Measurements from ENCODE around the gene CR1L. TPM values are rescaled to one million over a fixed set of nuclear protein-coding genes. Genes with fewer than 3 reads are reported as not detected.

CR1L gene
- total RNA-seq, 4 donors from 2014 or later: not detected

DNA sequence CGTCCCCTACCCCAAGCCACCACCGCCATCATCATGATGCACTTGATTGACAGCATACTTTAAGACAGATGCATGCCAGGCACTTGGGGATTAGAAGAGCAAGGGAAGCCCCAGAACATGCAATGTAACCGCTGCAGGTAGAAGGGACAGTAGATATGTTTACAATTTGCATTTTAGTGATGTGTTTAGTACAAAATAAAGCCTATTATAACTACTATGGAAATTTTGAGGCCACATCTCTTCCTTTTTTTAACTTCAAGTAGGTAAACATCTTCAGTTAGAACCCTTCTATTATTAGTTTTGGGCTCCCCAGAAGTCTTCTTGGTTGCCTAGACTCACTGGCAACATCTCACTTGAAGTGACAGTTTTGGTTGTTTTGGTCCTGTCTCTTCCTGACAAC lies 25.3 kb downstream of the CR1L start:
- H3K27ac ChIP-seq: no peak overlapping the region
- H3K4me3 ChIP-seq: no peak overlapping the region
- TF ChIP-seq, protein P1, sequence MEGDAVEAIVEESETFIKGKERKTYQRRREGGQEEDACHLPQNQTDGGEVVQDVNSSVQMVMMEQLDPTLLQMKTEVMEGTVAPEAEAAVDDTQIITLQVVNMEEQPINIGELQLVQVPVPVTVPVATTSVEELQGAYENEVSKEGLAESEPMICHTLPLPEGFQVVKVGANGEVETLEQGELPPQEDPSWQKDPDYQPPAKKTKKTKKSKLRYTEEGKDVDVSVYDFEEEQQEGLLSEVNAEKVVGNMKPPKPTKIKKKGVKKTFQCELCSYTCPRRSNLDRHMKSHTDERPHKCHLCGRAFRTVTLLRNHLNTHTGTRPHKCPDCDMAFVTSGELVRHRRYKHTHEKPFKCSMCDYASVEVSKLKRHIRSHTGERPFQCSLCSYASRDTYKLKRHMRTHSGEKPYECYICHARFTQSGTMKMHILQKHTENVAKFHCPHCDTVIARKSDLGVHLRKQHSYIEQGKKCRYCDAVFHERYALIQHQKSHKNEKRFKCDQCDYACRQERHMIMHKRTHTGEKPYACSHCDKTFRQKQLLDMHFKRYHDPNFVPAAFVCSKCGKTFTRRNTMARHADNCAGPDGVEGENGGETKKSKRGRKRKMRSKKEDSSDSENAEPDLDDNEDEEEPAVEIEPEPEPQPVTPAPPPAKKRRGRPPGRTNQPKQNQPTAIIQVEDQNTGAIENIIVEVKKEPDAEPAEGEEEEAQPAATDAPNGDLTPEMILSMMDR (IDR thresholded peaks at IDR 0.05 in 4 of 5, conservative IDR thresholded peaks at IDR 0.05 in 1 of 5): no peak
- no peak for TF ChIP-seq POLR2A (IDR thresholded peaks at IDR 0.05)
- ATAC-seq (no peak), DNase-seq (no peak)
- in situ Hi-C loops (cut with MboI; ENCODE audit: low sequenced_read_pairs in 4 of 4): no loop called here
- peaks cover 33 to 62% (median 46%) of the 10 kb centered on the region in 3 donors for H3K27me3 ChIP-seq
- H3K9me3 ChIP-seq: no peaks in the 10 kb centered on the region
- H3K36me3 ChIP-seq: no peaks in the 10 kb centered on the region
- no peaks in the 10 kb centered on the region for H3K4me1 ChIP-seq
- intact Hi-C loops (cut with DNase I; ENCODE audit: low total_unique reads): no loop called here

DNA sequence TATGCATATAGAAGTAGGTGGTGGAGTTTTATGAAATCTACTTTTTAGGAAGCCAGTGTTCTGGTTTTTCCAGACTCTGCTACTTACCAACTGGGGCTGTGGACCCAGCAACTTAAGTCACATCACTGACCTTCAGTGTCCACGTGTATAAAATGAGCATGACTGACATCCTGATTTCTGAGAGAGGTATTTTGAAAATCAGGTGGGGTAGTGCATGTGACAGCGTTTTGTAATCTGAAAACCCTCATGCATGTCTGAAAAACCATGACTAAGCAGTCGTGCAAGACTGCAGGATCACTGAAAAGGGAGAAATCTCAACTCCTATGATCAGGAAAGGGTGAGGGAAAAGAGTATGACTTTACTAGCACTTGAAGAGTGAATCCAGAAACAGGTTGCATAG lies 26.1 kb downstream of the CR1L start:
- TF ChIP-seq, protein P1 (IDR thresholded peaks at IDR 0.05 in 4 of 5, conservative IDR thresholded peaks at IDR 0.05 in 1 of 5): no peak
- no peak for TF ChIP-seq POLR2A (IDR thresholded peaks at IDR 0.05)
- H3K36me3 ChIP-seq: no peaks in the 10 kb centered on the region
- H3K27ac ChIP-seq: no peak overlapping the region
- in situ Hi-C loops (cut with MboI; ENCODE audit: low sequenced_read_pairs in 4 of 4): no loop called here
- H3K4me3 ChIP-seq: no peak overlapping the region
- no peak for ATAC-seq
- H3K4me1 ChIP-seq: no peaks in the 10 kb centered on the region
- intact Hi-C loops (cut with DNase I; ENCODE audit: low total_unique reads): no loop called here
- peaks cover 33 to 58% (median 43%) of the 10 kb centered on the region in 3 donors for H3K27me3 ChIP-seq
- no peak for DNase-seq
- H3K9me3 ChIP-seq: no peaks in the 10 kb centered on the region

DNA sequence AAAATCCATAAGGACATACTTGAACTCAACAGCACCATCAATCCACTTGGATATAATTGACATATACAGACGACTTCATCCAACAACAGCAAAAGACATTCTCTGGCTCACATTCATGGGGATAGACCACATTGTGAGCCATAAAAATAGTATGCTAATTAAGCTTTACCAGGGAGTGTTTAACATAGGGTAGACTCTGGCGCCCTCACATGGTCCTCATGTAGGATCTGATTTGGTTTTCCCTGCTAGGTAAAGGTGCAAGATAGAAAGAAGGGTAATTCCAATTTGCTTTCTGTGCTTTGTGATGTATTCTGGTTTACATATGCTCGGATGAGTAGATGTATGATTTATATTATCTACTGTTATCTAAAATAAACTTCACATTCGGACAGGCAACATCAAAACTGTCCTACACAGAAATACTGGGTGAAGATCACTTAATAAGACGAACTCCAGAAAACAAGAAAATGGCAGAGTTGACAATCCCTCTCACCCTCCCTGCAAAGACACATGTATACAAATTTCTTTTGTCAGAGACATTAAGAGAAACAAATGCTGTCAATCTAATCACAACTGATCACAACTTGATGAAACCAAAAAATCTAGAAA lies 27.7 kb downstream of the CR1L start:
- TF ChIP-seq, protein P1 (IDR thresholded peaks at IDR 0.05 in 4 of 5, conservative IDR thresholded peaks at IDR 0.05 in 1 of 5): peak in 2 of 5 experiments; percentile 10 to 32
- TF ChIP-seq POLR2A (IDR thresholded peaks at IDR 0.05): no peak
- DNase-seq (no peak), ATAC-seq (no peak)
- Histone ChIP-seq H3K9me3 (no peaks in the 10 kb centered on the region), H3K4me1 (no peaks in the 10 kb centered on the region), H3K36me3 (no peaks in the 10 kb centered on the region), H3K27me3 (peaks cover 29 to 42% (median 34%) of the 10 kb centered on the region in 3 donors), H3K4me3 (no peak overlapping the region), H3K27ac (no peak overlapping the region)
- in situ Hi-C loops (cut with MboI; ENCODE audit: low sequenced_read_pairs in 4 of 4): no loop called here
- intact Hi-C loops (cut with DNase I; ENCODE audit: low total_unique reads): no loop called here

- intact Hi-C loops (cut with DNase I; ENCODE audit: low total_unique reads): no loop called here
- in situ Hi-C loops (cut with MboI; ENCODE audit: low sequenced_read_pairs in 4 of 4): no loop called here
These were observed 28.5 kb downstream of the CR1L start for GRCh38 chr1:207673399-207673798.

More at GRCh38 chr1:207673399-207673798, 28.5 kb downstream of the CR1L start:
- Histone ChIP-seq H3K4me1 (no peaks in the 10 kb centered on the region), H3K27ac (no peak overlapping the region), H3K27me3 (peaks cover 24 to 34% (median 29%) of the 10 kb centered on the region in 3 donors), H3K4me3 (no peak overlapping the region), H3K9me3 (no peaks in the 10 kb centered on the region), H3K36me3 (no peaks in the 10 kb centered on the region)
- DNase-seq: no peak
- TF ChIP-seq, protein P1 (IDR thresholded peaks at IDR 0.05 in 4 of 5, conservative IDR thresholded peaks at IDR 0.05 in 1 of 5): no peak
- no peak for TF ChIP-seq POLR2A (IDR thresholded peaks at IDR 0.05)
- no peak for ATAC-seq

All from gastrocnemius medialis (tissue), 4 donors.